IPS DF 6.9 (cell line): ENCODE results near the gene CR1.
A peak's percentile ranks its signal among the peaks of the same experiment; 100 is the strongest.
"Not testable (repeated sequence)": the region's sequence is repeated elsewhere in the genome, so short reads cannot be mapped to it uniquely, and the experiment has no call there.

Experiments used
- DNase-seq: peaks from one replicate; pipeline ENCODE4 v3.0.0-alpha.2; 2013; ENCODE audit warnings: low read depth, low spot score
- H3K27ac ChIP-seq: one replicate; pipeline ENCODE4 v1.5.1; 2013; ENCODE audit warnings: low read length, control low read depth
- H3K27me3 ChIP-seq: 2 replicates; pipeline ENCODE4 v1.6.1; 2013; ENCODE audit warnings: mild to moderate bottlenecking, low read length; ENCODE audit not compliant: control insufficient read depth, insufficient read depth
- H3K36me3 ChIP-seq: 2 replicates; pipeline ENCODE4 v1.6.1; 2013; ENCODE audit warnings: low read length; ENCODE audit not compliant: control insufficient read depth, insufficient read depth
- H3K4me1 ChIP-seq: 2 replicates; pipeline ENCODE4 v1.6.1; 2013; ENCODE audit warnings: low read length; ENCODE audit not compliant: control insufficient read depth, insufficient read depth
- H3K4me3 ChIP-seq: 2 replicates; pipeline ENCODE4 v1.5.1; 2013; ENCODE audit warnings: mild to moderate bottlenecking, low read length
- H3K9me3 ChIP-seq: 2 replicates; pipeline ENCODE4 v1.6.1; 2013; ENCODE audit warnings: low read length, inconsistent platforms; ENCODE audit not compliant: control insufficient read depth, insufficient read depth
- WGBS: extraction: QIAGEN DNeasy Blood & Tissue Kit; methylation state at CpG from one replicate; pipeline ENCODE4 v1.1.7; 2013; ENCODE audit warnings: mixed read lengths, missing lambda C conversion rate; ENCODE audit not compliant: insufficient read length, insufficient coverage; 5-methylcytosine and 5-hydroxymethylcytosine counted together

CR1 gene

GRCh38 chr1:207470927-207471326 lies 25.0 kb upstream of the CR1 start:
- no CpG with 5 or more reads among the region's 2 CpGs for WGBS
- DNase-seq, result no peak
- no peak overlapping the region for H3K27ac ChIP-seq
- no peak overlapping the region for H3K4me3 ChIP-seq
- H3K4me1 ChIP-seq, result no peaks in the 10 kb centered on the region
- no peaks in the 10 kb centered on the region for H3K27me3 ChIP-seq
- H3K9me3 ChIP-seq, result no peaks in the 10 kb centered on the region
- H3K36me3 ChIP-seq, result no peaks in the 10 kb centered on the region

- Histone ChIP-seq H3K4me1 (no peaks in the 10 kb centered on the region), H3K27me3 (no peaks in the 10 kb centered on the region)
- WGBS, result no CpG with 5 or more reads among the region's 1 CpG
Observed at GRCh38 chr1:207474210-207474609, 21.7 kb upstream of the CR1 start.

GRCh38 chr1:207486198-207486597 lies 9.8 kb upstream of the CR1 start:
- H3K36me3 ChIP-seq, result no peaks in the 10 kb centered on the region
- no CpG with 5 or more reads among the region's 3 CpGs for WGBS
- no peaks in the 10 kb centered on the region for H3K27me3 ChIP-seq
- no peaks in the 10 kb centered on the region for H3K9me3 ChIP-seq
- no peak for DNase-seq
- no peak overlapping the region for H3K27ac ChIP-seq
- H3K4me3 ChIP-seq, result no peak overlapping the region
- H3K4me1 ChIP-seq, result no peaks in the 10 kb centered on the region

More at GRCh38 chr1:207474210-207474609, 21.7 kb upstream of the CR1 start:
- H3K27ac ChIP-seq, result no peak overlapping the region
- no peak for DNase-seq
- H3K4me3 ChIP-seq, result no peak overlapping the region
- no peaks in the 10 kb centered on the region for H3K36me3 ChIP-seq
- no peaks in the 10 kb centered on the region for H3K9me3 ChIP-seq

GRCh38 chr1:207487636-207488035 lies 8.3 kb upstream of the CR1 start:
- Histone ChIP-seq H3K27ac (no peak overlapping the region), H3K4me1 (no peaks in the 10 kb centered on the region), H3K36me3 (no peaks in the 10 kb centered on the region), H3K27me3 (no peaks in the 10 kb centered on the region), H3K9me3 (no peaks in the 10 kb centered on the region), H3K4me3 (no peak overlapping the region)
- no peak for DNase-seq
- no CpG with 5 or more reads among the region's 4 CpGs for WGBS

GRCh38 chr1:207493212-207493611 lies 2.7 kb upstream of the CR1 start:
- DNase-seq, result no peak
- no CpG with 5 or more reads among the region's 3 CpGs for WGBS
- no peak overlapping the region for H3K27ac ChIP-seq
- H3K4me3 ChIP-seq, result no peak overlapping the region
- H3K36me3 ChIP-seq, result no peaks in the 10 kb centered on the region
- H3K9me3 ChIP-seq, result no peaks in the 10 kb centered on the region
- H3K27me3 ChIP-seq, result peaks cover 6% of the 10 kb centered on the region; the same call in 1 of the 2 replicates
- peaks cover 3% of the 10 kb centered on the region; the same call in 1 of the 2 replicates for H3K4me1 ChIP-seq

GRCh38 chr1:207494171-207494570 lies 1.8 kb upstream of the CR1 start:
- Histone ChIP-seq H3K27ac (no peak overlapping the region), H3K36me3 (no peaks in the 10 kb centered on the region), H3K4me3 (no peak overlapping the region), H3K9me3 (no peaks in the 10 kb centered on the region), H3K27me3 (peaks cover 6% of the 10 kb centered on the region; the same call in 1 of the 2 replicates), H3K4me1 (peaks cover 3% of the 10 kb centered on the region; the same call in 1 of the 2 replicates)
- no peak for DNase-seq
- WGBS, result no CpG with 5 or more reads among the region's 1 CpG

- H3K4me3 ChIP-seq, H3K4me1 ChIP-seq, DNase-seq, H3K36me3 ChIP-seq, H3K27ac ChIP-seq, H3K27me3 ChIP-seq, H3K9me3 ChIP-seq: not testable (repeated sequence)
- no CpG with 5 or more reads among the region's 8 CpGs for WGBS
Observed at GRCh38 chr1:207495281-207495680, 676 bp upstream of the CR1 start.

- peaks cover 6% of the 10 kb centered on the region; the same call in 1 of the 2 replicates for H3K27me3 ChIP-seq
- no peaks in the 10 kb centered on the region for H3K9me3 ChIP-seq
- H3K36me3 ChIP-seq, result no peaks in the 10 kb centered on the region
- no peak for DNase-seq
- no peak overlapping the region for H3K4me3 ChIP-seq
- no CpG with 5 or more reads among the region's 5 CpGs for WGBS
- no peak overlapping the region for H3K27ac ChIP-seq
- H3K4me1 ChIP-seq, result peaks cover 3% of the 10 kb centered on the region; the same call in 1 of the 2 replicates
Observed at GRCh38 chr1:207497941-207498340, 2.0 kb downstream of the CR1 start.

GRCh38 chr1:207499573-207499972 lies 3.6 kb downstream of the CR1 start:
- no peaks in the 10 kb centered on the region for H3K36me3 ChIP-seq
- H3K4me3 ChIP-seq, result no peak overlapping the region
- no peaks in the 10 kb centered on the region for H3K9me3 ChIP-seq
- WGBS, result no CpG with 5 or more reads among the region's 4 CpGs
- peaks cover 3% of the 10 kb centered on the region; the same call in 1 of the 2 replicates for H3K4me1 ChIP-seq
- DNase-seq, result peak; percentile 39
- H3K27ac ChIP-seq, result no peak overlapping the region
- H3K27me3 ChIP-seq, result peaks cover 6% of the 10 kb centered on the region; the same call in 1 of the 2 replicates

GRCh38 chr1:207500306-207500705 lies 4.3 kb downstream of the CR1 start:
- Histone ChIP-seq H3K27ac (no peak overlapping the region), H3K4me3 (no peak overlapping the region), H3K4me1 (peaks cover 3% of the 10 kb centered on the region; the same call in 1 of the 2 replicates), H3K9me3 (no peaks in the 10 kb centered on the region), H3K27me3 (peaks cover 6% of the 10 kb centered on the region; the same call in 1 of the 2 replicates), H3K36me3 (no peaks in the 10 kb centered on the region)
- DNase-seq, result no peak
- WGBS, result no CpG with 5 or more reads among the region's 3 CpGs

- no peaks in the 10 kb centered on the region for H3K36me3 ChIP-seq
- WGBS, result no CpG with 5 or more reads among the region's 5 CpGs
- no peak overlapping the region for H3K27ac ChIP-seq
- H3K4me3 ChIP-seq, result no peak overlapping the region
- H3K27me3 ChIP-seq, result peaks cover 6% of the 10 kb centered on the region; the same call in 1 of the 2 replicates
- H3K9me3 ChIP-seq, result no peaks in the 10 kb centered on the region
- no peak for DNase-seq
- H3K4me1 ChIP-seq, result peaks cover 1% of the 10 kb centered on the region; the same call in 1 of the 2 replicates
Observed at GRCh38 chr1:207501071-207501470, 5.1 kb downstream of the CR1 start.
